GM18505 (cell line): ENCODE data around the gene LEO1.

Experiments used
- ATAC-seq: cut with Tn5 transposase; IDR thresholded peaks from one replicate; pipeline ENCODE4 v1.9.1; 2021; ENCODE audit not compliant: unreplicated experiment
- POLR2A ChIP-seq: IDR thresholded peaks from 4 replicates; pipeline ENCODE4 v1.6.1; 2011; ENCODE audit warnings: borderline replicate concordance; ENCODE audit not compliant: insufficient read depth, insufficient read length; ENCODE audit errors: extremely low read depth

The LEO1 gene

DNA sequence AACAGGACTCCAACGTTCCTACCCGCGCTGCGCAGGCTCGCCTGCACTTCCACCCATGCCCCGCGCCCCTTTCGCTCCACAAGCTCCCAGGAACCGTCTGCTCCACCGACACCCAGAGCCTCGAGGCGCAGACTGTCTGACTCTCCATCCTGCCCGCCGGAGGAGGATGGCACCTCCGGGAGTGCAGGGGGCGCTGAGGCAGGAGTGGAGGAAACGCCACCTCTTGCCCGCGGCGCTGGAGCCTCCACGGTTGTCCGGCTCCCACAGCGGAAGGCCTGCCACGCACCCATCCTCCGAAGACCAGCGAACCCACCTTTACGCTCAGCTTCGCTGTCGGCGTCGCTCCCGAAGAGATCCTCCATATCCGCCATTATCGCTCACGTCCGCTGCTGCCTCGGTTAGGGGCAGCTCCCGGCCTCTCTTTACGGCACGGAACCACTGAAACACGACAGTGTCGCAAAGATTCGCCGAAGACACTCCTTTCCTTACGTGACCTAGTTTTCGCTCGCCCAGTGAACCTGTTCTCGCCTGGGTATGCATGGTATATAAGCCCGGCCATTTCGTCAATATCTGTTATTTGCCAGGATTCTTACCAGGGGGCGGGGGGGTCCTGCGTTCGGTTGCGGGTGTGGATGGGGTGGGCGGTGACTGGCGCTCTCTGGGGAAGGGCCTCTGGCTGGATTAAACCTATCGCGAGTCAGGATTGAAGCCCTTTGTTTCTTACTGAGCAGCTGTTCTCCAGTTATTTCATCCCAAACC is at the start of gene LEO1:
LEO1 (minus strand) TSS at position 404 of the 759 bp plus-strand sequence; CDS start at position 371, 33 bp downstream.
- TF ChIP-seq POLR2A, result peak; percentile 95
- ATAC-seq, result peak; percentile 81

GRCh38 chr15:52021128-52021671 is 49.6 kb upstream of the LEO1 start:
- ATAC-seq, result no peak
- TF ChIP-seq POLR2A, result peak; percentile 39

DNA sequence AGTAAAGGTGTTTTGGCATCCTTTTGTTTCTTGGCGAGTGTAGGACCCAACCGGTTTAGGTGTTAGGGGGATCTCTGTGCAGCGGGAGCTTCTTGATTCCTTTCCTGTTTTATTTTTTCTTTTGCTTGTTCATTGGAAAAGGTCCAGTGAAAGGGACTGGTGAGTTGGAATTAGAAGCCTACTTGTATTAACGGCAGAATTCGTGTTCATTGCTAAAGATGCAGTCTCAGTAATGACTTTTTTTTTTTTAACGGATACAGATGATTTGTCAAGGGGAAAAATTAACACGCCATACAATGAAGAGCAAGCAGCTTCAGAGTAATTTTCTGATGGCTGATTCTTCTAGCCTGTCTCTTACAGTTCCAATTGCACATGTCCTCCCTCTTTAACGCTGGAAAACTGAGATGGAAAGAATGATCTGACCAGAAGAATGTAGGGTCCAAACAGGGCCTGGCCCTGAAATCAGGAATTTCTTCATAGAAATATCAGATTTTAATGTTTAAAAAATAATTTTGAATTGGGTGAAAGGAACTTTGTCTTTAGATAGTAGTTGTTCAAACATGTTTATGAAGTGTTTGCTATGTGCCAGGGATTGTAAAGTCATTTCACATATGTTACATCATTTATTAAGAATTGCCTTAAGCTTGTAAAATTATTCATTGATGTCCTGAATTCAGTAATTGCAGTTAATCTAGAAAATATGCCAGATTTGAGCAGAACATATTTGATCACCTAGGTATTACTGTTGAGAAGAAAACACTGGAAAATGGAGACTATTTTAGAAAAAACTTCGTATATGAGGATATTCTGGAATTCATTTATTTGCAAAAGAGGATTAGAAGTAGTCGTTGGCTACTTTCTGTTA is 48.9 kb upstream of the LEO1 start:
- no peak for TF ChIP-seq POLR2A
- ATAC-seq, result no peak

DNA sequence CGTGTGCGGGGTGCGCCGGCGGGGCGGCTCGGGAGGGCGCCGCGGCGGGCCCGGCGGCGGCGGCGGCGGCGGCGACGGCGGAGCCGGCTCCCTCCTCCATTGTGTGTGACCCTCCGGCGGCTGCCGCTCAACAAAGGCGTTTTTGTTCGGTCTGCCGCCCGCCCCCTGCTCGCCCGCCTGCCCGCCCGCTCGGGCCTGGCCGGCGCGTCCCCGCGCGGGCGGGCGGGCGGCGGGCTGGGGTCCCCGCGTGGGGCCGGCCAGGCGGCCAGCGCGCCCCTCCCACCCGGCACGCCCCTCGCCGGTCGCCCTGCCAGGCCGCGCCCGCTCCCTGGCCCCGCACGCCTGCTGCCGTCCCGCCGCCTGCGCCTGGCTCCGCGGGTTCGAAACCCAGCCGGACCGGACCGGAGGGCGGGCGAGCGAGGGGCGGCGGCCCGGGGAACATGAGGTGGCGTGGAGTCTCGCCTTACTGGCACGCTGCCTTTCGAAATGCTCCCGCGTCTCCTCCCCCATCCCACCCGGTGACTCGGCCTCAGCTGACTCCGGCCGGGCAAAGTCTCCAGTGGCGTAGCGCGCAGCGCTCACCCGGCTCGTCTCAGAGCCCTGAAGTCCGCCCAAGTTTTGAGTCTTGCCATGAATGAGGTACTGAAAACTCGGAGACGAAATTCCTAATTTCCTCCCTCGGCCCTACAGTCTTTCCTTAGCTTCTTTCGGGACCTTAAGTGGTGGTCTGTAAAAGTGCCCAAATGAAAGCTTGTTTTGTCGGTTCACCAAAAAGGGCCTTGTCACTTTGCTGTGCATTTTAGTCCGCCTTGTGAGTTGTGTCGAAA is 48.0 kb upstream of the LEO1 start:
- peak; percentile 62 for TF ChIP-seq POLR2A

DNA sequence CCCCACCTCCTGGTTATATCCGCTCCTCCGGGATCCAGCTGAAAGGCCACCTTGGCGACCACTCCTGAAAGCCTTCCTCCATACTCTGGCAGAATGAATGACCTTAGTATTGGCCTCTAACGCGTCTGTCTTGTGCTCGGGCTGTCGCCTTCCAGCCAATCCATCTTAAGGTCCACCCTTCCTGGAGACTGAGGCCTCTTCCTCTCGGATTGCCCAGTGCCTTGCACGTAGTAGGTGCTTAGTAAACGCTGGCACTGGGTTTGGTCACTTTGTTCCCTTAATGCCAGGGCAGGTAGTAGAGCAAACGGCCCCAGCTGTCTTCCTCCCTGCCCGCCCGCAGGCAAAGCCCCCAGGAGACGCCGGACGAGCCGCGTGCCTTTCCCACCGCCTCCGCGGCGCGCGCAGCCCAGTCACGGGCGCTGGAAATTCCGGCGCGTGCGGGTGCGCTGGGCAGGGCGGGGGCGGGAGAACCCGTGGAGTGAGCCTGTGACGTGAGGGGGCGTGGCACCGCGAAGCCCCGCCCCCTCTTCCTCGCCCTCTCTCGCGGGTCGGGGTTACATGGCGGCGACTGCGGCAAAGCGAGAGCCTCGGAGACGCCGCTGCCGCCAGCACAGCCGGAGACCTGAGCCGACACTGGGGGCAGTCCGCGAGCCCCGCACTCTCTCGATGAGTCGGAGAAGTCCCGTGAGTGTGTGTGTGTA is 47.3 kb upstream of the LEO1 start, which contains the start of gene MAPK6:
MAPK6 (plus strand) TSS at position 527 of the 701 bp plus-strand sequence. CDS start 27,242 bp downstream, outside the sequence.
- peak; percentile 79 for ATAC-seq
- peak; percentile 88 for TF ChIP-seq POLR2A

More for the DNA sequence above, 48.0 kb upstream of the LEO1 start:
- ATAC-seq, result peak; percentile 48

DNA sequence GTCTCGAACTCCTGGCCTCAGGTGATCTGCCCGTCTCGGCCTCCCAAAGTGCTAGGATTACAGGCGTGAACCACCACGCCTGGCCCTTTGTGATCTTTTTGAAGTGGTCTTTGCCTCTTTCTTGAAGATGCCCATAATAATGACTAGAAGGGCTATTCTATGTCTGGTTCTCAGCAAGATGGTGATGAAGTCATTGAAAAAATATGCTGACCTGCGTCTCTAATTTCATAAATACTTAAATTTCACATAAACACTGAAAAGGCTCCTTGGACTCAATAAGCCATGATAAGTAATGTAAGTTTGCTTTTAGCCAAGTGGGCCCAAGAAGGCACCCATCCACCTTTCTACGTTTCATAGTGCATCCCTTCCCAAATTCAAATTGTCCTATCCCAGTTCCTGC is 46.7 kb upstream of the LEO1 start:
- ATAC-seq, result no peak
- no peak for TF ChIP-seq POLR2A

DNA sequence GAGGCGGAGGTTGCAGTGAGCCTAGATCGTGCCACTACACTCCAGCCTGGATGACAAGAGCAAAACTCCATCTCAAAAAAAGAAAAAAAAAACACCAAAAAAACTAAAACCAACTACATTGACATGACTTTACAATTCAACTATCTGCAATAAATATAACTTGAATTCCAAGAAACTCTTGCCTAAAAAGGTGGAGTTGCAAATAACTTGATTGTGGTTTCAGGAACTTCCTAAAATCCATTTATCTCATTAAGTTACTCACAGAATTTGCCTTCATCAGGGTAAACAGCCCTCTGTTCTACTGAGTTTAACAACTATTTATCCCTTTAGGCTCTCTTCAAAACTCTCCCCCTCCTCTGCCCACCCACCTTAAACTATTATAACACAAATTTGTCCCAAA is 44.7 kb upstream of the LEO1 start:
- TF ChIP-seq POLR2A, result no peak
- ATAC-seq, result no peak

- no peak for ATAC-seq
Observed at GRCh38 chr15:52014616-52015015, 43.0 kb upstream of the LEO1 start.

DNA sequence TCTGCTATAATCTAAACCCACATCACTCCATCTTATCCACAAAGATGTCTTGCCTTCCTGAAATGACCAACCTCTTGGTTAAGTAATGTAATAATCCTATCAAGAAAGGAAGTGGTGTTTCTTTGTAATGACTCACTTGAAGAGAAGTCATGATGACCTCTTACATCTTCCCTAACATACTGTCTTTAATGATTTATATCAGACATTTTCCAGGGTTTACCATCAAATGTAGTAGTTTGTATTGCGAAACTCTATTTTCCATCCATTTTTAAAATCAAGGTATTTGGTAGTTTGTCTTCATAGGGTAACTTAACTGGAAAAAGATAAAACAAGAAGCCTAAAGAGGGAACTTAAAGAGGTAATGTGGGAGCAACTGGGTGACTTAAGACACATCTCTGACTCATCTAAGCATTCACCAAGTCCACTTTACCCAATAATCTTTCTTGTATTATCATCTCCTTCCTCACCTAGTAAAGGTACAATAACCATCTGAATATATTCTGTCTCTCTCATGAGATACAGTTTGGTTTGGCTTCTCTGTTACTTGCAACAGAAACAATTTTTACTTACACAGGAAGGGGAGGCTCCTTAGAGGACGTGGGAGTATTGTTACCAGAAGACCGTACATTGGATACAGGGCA is 41.7 kb upstream of the LEO1 start:
- ATAC-seq, result peak; percentile 44
- no peak for TF ChIP-seq POLR2A

More at GRCh38 chr15:52014616-52015015, 43.0 kb upstream of the LEO1 start:
- no peak for TF ChIP-seq POLR2A

GRCh38 chr15:52012210-52012609 is 40.6 kb upstream of the LEO1 start:
- TF ChIP-seq POLR2A, result no peak
- no peak for ATAC-seq

GRCh38 chr15:52011711-52012144 is 40.1 kb upstream of the LEO1 start:
- TF ChIP-seq POLR2A, result no peak
- ATAC-seq, result no peak

DNA sequence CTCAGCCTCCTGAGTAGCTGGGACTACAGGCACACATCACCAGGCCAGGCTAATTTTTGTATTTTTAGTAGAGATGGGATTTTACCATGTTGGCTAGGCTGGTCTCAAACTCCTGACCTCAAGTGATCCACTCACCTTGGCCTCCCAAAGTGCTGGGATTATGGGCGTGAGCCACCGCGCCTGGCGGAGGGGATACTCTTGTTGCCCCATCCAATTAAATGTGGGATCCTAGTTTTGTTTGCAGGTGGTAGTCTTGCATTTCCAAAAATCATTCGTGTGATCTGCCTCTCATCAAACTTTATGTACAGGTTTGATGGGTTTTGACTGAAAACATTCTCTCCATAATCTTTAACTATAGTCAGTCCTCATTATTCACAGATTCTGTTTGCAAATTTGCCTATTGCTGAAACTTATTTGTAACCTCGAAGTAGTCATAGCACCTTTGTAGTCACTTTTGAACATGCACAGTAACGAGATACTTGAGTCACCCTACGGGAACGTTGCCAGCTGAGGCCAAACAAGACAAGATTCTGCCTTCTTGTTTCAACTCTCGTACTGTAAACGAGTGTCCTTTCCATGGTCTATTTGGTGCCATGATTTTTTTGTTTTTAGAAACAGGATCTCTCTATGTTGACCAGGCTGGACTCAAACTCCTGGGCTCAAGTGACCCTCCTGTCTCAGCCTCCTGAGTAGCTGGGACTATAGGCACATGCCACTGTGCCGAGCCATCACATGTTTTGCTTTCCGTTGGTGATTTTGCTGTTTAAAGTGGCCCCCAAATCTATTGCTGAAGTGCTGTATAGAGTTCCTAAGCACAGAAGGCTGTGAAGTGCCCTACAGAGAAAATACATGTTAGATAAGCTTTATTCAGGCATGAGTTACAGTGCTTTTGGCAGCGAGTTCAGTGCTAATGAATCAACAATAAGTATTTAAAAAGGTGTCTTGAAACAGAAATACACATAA is 39.3 kb upstream of the LEO1 start:
- TF ChIP-seq POLR2A, result no peak
- ATAC-seq, result no peak
